NCI-H1417 (cell line): Measurements from ENCODE around the gene LOXL3.
"Not testable (repeated sequence)": the region's sequence is repeated elsewhere in the genome, so short reads cannot be mapped to it uniquely, and the experiment has no call there.

Source experiments
- DNase-seq, 3 experiments: peaks; one replicate each; lab custom pipeline; 2025; lab: John Stamatoyannopoulos, UW

Gene LOXL3

GRCh38 chr2:74573747-74574562 lies 20.2 kb upstream of the LOXL3 start:
- no peak for DNase-seq

GRCh38 chr2:74572178-74572925 lies 18.6 kb upstream of the LOXL3 start:
- DNase-seq, result no peak

- no peak for DNase-seq
These were observed 17.3 kb upstream of the LOXL3 start for GRCh38 chr2:74571058-74571457.

- no peak for DNase-seq
These were observed 15.9 kb upstream of the LOXL3 start for GRCh38 chr2:74569686-74570085.

GRCh38 chr2:74567881-74568280 lies 14.1 kb upstream of the LOXL3 start:
- DNase-seq, result no peak

GRCh38 chr2:74566754-74567085 lies 13.0 kb upstream of the LOXL3 start:
- DNase-seq, result no peak

- no peak for DNase-seq
These were observed 12.5 kb upstream of the LOXL3 start for GRCh38 chr2:74566076-74566753.

- DNase-seq, result no peak
These were observed 10.5 kb upstream of the LOXL3 start for GRCh38 chr2:74564222-74564621.

GRCh38 chr2:74562126-74562775 lies 8.5 kb upstream of the LOXL3 start:
- DNase-seq, result no peak

- not testable (repeated sequence) for DNase-seq
These were observed 7.3 kb upstream of the LOXL3 start for GRCh38 chr2:74561022-74561421.

GRCh38 chr2:74560591-74560990 lies 6.8 kb upstream of the LOXL3 start:
- no peak for DNase-seq

- DNase-seq, result peak in 2 of 3 experiments; percentile 49 to 80
These were observed 6.2 kb upstream of the LOXL3 start for GRCh38 chr2:74559912-74560311.

GRCh38 chr2:74558284-74559230 lies 4.8 kb upstream of the LOXL3 start:
- DNase-seq, result peak in 1 of 3 experiments; percentile 57

- DNase-seq, result no peak
These were observed 3.2 kb upstream of the LOXL3 start for GRCh38 chr2:74556831-74557370.

GRCh38 chr2:74556159-74556558 lies 2.4 kb upstream of the LOXL3 start:
- DNase-seq, result no peak

GRCh38 chr2:74555610-74556103 lies 1.9 kb upstream of the LOXL3 start:
- DNase-seq, result no peak

GRCh38 chr2:74554820-74555531 lies 1.2 kb upstream of the LOXL3 start:
- DNase-seq, result no peak

- peak in 2 of 3 experiments; percentile 59 to 66 for DNase-seq
These were observed 579 bp downstream of the LOXL3 start for GRCh38 chr2:74552914-74553811.
